HCT116 (cell line): ENCODE results near the gene MBTPS2. TPM values are rescaled to one million over a fixed set of nuclear protein-coding genes. Genes with fewer than 3 reads are reported as not detected.

Source experiments
- ATAC-seq: fragments of 200-7000 bp; cut with Tn5 transposase; 2 replicates; pipeline ENCODE4 v1.9.1; 2020; ENCODE audit warnings: mild to moderate bottlenecking, moderate library complexity
- BruUV-seq: library from RNA; stranded (reverse); fragments of 400-500 nt; replicated peaks from 2 replicates; lab custom pipeline; 2021; lab: Mats Ljungman, UMichigan
- CTCF ChIA-PET: fragments of 300-600 bp; sonication (Branson Sonifier 250); formaldehyde crosslinking; loops from one replicate; lab custom pipeline; 2021; ENCODE audit warnings: antibody characterized with exemption; lab: Charles Lee
- POLR2A ChIA-PET: fragments of 300-600, 350-600 bp; sonication (Branson Sonifier 250); formaldehyde crosslinking; loops from one replicate; lab custom pipeline; 2021; ENCODE audit warnings: antibody characterized with exemption; lab: Charles Lee
- RAD21 ChIA-PET, 2 experiments: fragments of 300-600 bp; sonication (Branson Sonifier 250); formaldehyde crosslinking; loops; one replicate each; lab custom pipeline; 2023; ENCODE audit warnings: low total read pairs in 2 of 2; ENCODE audit not compliant: uncharacterized antibody in 2 of 2, unreplicated experiment in 2 of 2, low non-redundant PET in 1 of 2; lab: Charles Lee
- DNase-seq: peaks from one replicate; pipeline ENCODE4 v3.0.0-alpha.2; 2010; ENCODE audit warnings: low read depth, low spot score
- H2AFZ ChIP-seq: fragments of 200-600 bp; shearing (Covaris generic), sonication (generic); 2 replicates; pipeline ENCODE4 v1.6.1; 2017; ENCODE audit warnings: low read depth, mixed run types, mixed read lengths, antibody characterized with exemption, low read length; ENCODE audit not compliant: poor library complexity, severe bottlenecking
- H3K27ac ChIP-seq: 2 replicates; pipeline ENCODE4 v1.5.1; 2012; ENCODE audit warnings: low read depth, low read length
- H3K27me3 ChIP-seq: fragments of 200-600 bp; sonication (generic); 2 replicates; pipeline ENCODE4 v1.6.1; 2016; ENCODE audit warnings: mixed run types, low read length, mixed read lengths; ENCODE audit not compliant: insufficient read depth
- H3K36me3 ChIP-seq, 2 experiments: fragments of 200-500 bp in 1 of 2; fragments of 200-600 bp in 1 of 2; sonication (Bioruptor generic) in 1 of 2; sonication (generic) in 1 of 2; 2 replicates each; pipeline versions ENCODE4 v1.5.1 to v1.6.1; 2014 to 2016; ENCODE audit warnings: low read length in 2 of 2, inconsistent platforms in 1 of 2, mixed read lengths in 1 of 2, mixed run types in 1 of 2; ENCODE audit not compliant: insufficient read depth in 2 of 2, control insufficient read depth in 1 of 2
- H3K4me1 ChIP-seq, 2 experiments: fragments of 200-600 bp in 1 of 2; sonication (generic) in 1 of 2; 2 replicates each; pipeline versions ENCODE4 v1.5.1 to v1.6.1; 2012 to 2017; ENCODE audit warnings: low read length in 2 of 2, inconsistent platforms in 1 of 2, mild to moderate bottlenecking in 1 of 2, mixed read lengths in 1 of 2, mixed run types in 1 of 2, moderate library complexity in 1 of 2; ENCODE audit not compliant: insufficient read depth in 2 of 2, control insufficient read depth in 1 of 2
- H3K4me2 ChIP-seq: fragments of 200-600 bp; sonication (generic); 2 replicates; pipeline ENCODE4 v1.6.1; 2017; ENCODE audit warnings: mixed run types, low read length, mixed read lengths
- H3K4me3 ChIP-seq, 2 experiments: fragments of 200-600 bp in 1 of 2; sonication (generic) in 1 of 2; replicated peaks in 1 of 2; 2 replicates each; pipeline ENCODE4 v1.5.1; 2011 to 2016; ENCODE audit warnings: low read length in 2 of 2, control low read depth in 1 of 2, low read depth in 1 of 2, mild to moderate bottlenecking in 1 of 2, mixed read lengths in 1 of 2, mixed run types in 1 of 2
- H3K79me2 ChIP-seq: fragments of 200-600 bp; sonication (generic); 2 replicates; pipeline ENCODE4 v1.6.1; 2017; ENCODE audit warnings: mild to moderate bottlenecking, mixed run types, low read length, moderate library complexity, mixed read lengths; ENCODE audit not compliant: insufficient read depth
- H3K9ac ChIP-seq: fragments of 200-600 bp; sonication (generic); 2 replicates; pipeline ENCODE4 v1.6.1; 2016; ENCODE audit warnings: low read length, mixed read lengths
- H3K9me2 ChIP-seq: fragments of 200-600 bp; sonication (generic), shearing (Covaris generic); 2 replicates; pipeline ENCODE4 v1.6.1; 2017; ENCODE audit warnings: mixed run types, mild to moderate bottlenecking, moderate library complexity; ENCODE audit not compliant: insufficient read depth
- H3K9me3 ChIP-seq, 2 experiments: fragments of 200-500 bp in 1 of 2; fragments of 200-600 bp in 1 of 2; sonication (Bioruptor generic) in 1 of 2; sonication (generic) in 1 of 2; 2 replicates each; pipeline ENCODE4 v1.6.1; 2014 to 2017; ENCODE audit warnings: low read length in 2 of 2, mixed read lengths in 2 of 2, inconsistent platforms in 1 of 2, low read depth in 1 of 2, mild to moderate bottlenecking in 1 of 2, mixed run types in 1 of 2, moderate library complexity in 1 of 2; ENCODE audit not compliant: control insufficient read depth in 1 of 2, insufficient read depth in 1 of 2
- H4K20me1 ChIP-seq: fragments of 200-600 bp; sonication (generic), shearing (Covaris generic); 2 replicates; pipeline ENCODE4 v1.6.1; 2017; ENCODE audit warnings: mixed run types, mild to moderate bottlenecking, moderate library complexity; ENCODE audit not compliant: insufficient read depth
- CBX3 ChIP-seq: IDR thresholded peaks from 2 replicates; pipeline ENCODE4 v1.6.1; 2012; ENCODE audit warnings: low read depth
- CEBPB ChIP-seq: IDR thresholded peaks from 2 replicates; pipeline ENCODE4 v1.6.1; 2012; ENCODE audit warnings: low read depth
- EZH2 ChIP-seq: fragments of 200-600 bp; sonication (generic); IDR thresholded peaks from 2 replicates; pipeline ENCODE4 v1.6.1; 2017; ENCODE audit warnings: antibody characterized with exemption, mixed run types
- EZH2phosphoT487 ChIP-seq: fragments of 200-600 bp; IDR thresholded peaks from 2 replicates; pipeline ENCODE4 v1.6.1; 2018; ENCODE audit warnings: antibody characterized with exemption, borderline replicate concordance
- JUND ChIP-seq: IDR thresholded peaks from 2 replicates; pipeline ENCODE4 v1.6.1; 2012
- POLR2A ChIP-seq: IDR thresholded peaks from 2 replicates; pipeline ENCODE4 v1.7.0; 2011; ENCODE audit warnings: borderline replicate concordance; ENCODE audit not compliant: insufficient read depth, insufficient read length; ENCODE audit errors: extremely low read depth
- POLR2AphosphoS5 ChIP-seq: IDR thresholded peaks from 2 replicates; pipeline ENCODE4 v1.6.1; 2011; ENCODE audit warnings: mild to moderate bottlenecking, low read depth, low read length, moderate library complexity
- REST ChIP-seq: IDR thresholded peaks from 2 replicates; pipeline ENCODE4 v1.6.1; 2012; ENCODE audit warnings: low read depth
- SP1 ChIP-seq: IDR thresholded peaks from 2 replicates; pipeline ENCODE4 v1.6.1; 2012; ENCODE audit warnings: low read depth
- SRF ChIP-seq: IDR thresholded peaks from 2 replicates; pipeline ENCODE4 v1.6.1; 2012; ENCODE audit warnings: low read depth
- TCF7L2 ChIP-seq: IDR thresholded peaks from 2 replicates; pipeline ENCODE4 v1.7.0; 2011; ENCODE audit warnings: borderline replicate concordance, inconsistent platforms; ENCODE audit not compliant: insufficient read depth, insufficient read length; ENCODE audit errors: extremely low read depth
- YY1 ChIP-seq: IDR thresholded peaks from 2 replicates; pipeline ENCODE4 v1.6.1; 2011; ENCODE audit warnings: low read length, low read depth, moderate library complexity, mild to moderate bottlenecking; ENCODE audit not compliant: insufficient replicate concordance; ENCODE audit errors: extremely low read depth
- ZFX ChIP-seq: fragments of 450-650 bp; IDR thresholded peaks from 2 replicates; pipeline ENCODE4 v1.6.1; 2017
- ZNF274 ChIP-seq: fragments of 200-500 bp; sonication (Bioruptor generic); IDR thresholded peaks from 2 replicates; pipeline ENCODE4 v1.6.1; 2014; ENCODE audit warnings: mild to moderate bottlenecking, low read depth, low read length, inconsistent platforms
- intact Hi-C: fragments of 100-400 bp; cut with micrococcal nuclease; formaldehyde crosslinking; loops from 2 replicates; pipeline ENCODE4 v1.10.0; 2022
- total RNA-seq: library from RNA; stranded (reverse); gene quantifications from one replicate; pipeline ENCODE4 v1.2.1, GENCODE V29; 2021; ENCODE audit not compliant: unreplicated experiment

MBTPS2 gene
- total RNA-seq, 1 experiment from 2014 or later, result 16.9 TPM

- Histone ChIP-seq H3K27me3 (no peaks in the 10 kb centered on the region), H2AFZ (no peak overlapping the region), H3K27ac (no peak overlapping the region), H3K36me3 (no peaks in the 10 kb centered on the region), H3K4me1 (no peaks in the 10 kb centered on the region), H3K9ac (no peak overlapping the region), H3K9me3 (no peaks in the 10 kb centered on the region), H3K79me2 (no peaks in the 10 kb centered on the region), H3K4me3 (no peak overlapping the region), H4K20me1 (no peaks in the 10 kb centered on the region), H3K9me2 (no peaks in the 10 kb centered on the region), H3K4me2 (no peak overlapping the region)
- POLR2A ChIA-PET, result no interaction called here
- intact Hi-C loops, result no loop called here
- CTCF ChIA-PET, result no interaction called here
- TF ChIP-seq SP1 (no peak), TCF7L2 (no peak), CEBPB (no peak), REST (no peak), CBX3 (no peak), ZNF274 (no peak), EZH2 (no peak), SRF (no peak), YY1 (no peak), POLR2A (no peak), JUND (no peak), ZFX (no peak), POLR2AphosphoS5 (no peak), EZH2phosphoT487 (no peak)
- RAD21 ChIA-PET, result no interaction called here
- DNase-seq, result no peak
- no TSS peak for BruUV-seq
- ATAC-seq, result no peak
Observed at GRCh38 chrX:21870494-21870893, 31.1 kb downstream of the MBTPS2 start.
